ENCODE results near the gene FTO. TPM values are rescaled to one million over a fixed set of nuclear protein-coding genes. Genes with fewer than 3 reads are reported as not detected.

Gene FTO
- polyA plus RNA-seq, 2 donors = 5.3 to 14.7 TPM

DNA sequence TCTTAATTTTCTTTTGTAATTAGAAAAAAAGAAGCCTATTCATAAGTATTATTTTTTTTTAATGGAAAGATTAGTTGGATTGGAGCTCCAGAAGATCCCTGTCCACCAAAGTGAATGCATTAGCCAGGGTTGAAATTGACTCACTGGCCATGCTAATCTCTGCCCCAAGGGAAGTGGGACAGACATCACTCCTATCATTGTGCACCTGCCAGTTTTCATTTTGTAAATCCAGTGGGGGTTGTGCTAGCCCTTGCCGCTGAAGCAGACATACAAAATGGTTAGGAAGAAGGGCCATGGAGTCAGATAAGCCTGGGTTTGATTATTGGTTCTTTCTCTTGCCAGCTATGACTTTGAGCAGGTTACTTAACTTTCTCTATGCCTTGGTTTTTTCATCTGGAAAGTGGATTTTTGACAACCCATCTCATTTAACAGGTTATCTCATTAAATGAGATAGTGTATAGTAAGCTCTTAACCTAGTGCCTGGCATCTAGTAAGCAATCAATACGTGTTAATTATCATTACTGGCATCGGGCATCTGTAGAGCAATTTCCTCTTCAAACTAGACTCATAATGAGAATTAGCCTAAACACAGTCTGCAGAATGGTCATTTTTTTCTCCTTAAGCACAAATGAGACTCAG lies 365.8 kb downstream of the FTO start:
- no peak overlapping the region for H3K27ac ChIP-seq (ENCODE audit: low read depth in 2 of 2, low read length in 1 of 2)
- 92 to 94% methylated on average over 3 of the region's 3 CpGs for WGBS, 2 donors

DNA sequence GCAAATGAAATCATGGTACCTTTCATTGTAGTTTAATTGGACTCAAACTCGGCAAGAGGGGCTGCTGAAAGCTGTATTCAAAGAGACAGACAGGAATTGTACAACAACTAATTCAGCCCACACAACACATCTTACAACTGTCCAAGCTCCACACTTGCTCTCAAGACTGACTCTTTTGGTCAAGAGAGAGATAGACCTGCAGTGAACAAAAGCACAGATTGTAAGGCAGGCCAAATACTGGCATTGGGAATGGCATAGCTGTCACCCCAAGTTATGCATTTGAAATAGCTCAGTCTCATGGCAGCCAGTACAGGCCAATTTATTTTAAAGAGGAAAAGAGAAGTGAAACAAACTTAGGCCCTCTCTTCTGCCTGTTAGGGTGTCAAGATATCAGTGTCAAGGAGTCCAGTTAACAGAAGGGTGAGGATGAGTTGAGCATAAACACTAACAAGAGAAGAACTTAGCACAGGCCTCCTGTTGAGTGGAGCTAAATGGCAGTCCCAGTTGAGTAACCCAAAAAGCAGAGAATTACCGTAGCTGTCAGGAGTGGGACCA lies 366.9 kb downstream of the FTO start:
- Histone ChIP-seq H3K36me3 (ENCODE audit: control insufficient read depth in 2 of 2, insufficient read depth in 2 of 2, low read length in 1 of 2) (no peaks in the 10 kb centered on the region), H3K4me1 (ENCODE audit: control insufficient read depth in 2 of 2, insufficient read depth in 2 of 2, low read length in 1 of 2) (no peaks in the 10 kb centered on the region), H3K4me3 (ENCODE audit: low read depth in 1 of 2, low read length in 2 of 2) (no peak overlapping the region), H3K9me3 (ENCODE audit: control insufficient read depth in 2 of 2, insufficient read depth in 1 of 2, low read depth in 1 of 2, low read length in 1 of 2) (no peaks in the 10 kb centered on the region), H3K27ac (ENCODE audit: low read depth in 2 of 2, low read length in 1 of 2) (no peak overlapping the region), H3K27me3 (ENCODE audit: control insufficient read depth in 1 of 2, insufficient read depth in 2 of 2, low read length in 2 of 2) (no peaks in the 10 kb centered on the region)
- 93 to 98% methylated on average over 2 of the region's 2 CpGs for WGBS, 2 donors

More for the DNA sequence above, 365.8 kb downstream of the FTO start:
- Histone ChIP-seq H3K9me3 (ENCODE audit: control insufficient read depth in 2 of 2, insufficient read depth in 1 of 2, low read depth in 1 of 2, low read length in 1 of 2) (no peaks in the 10 kb centered on the region), H3K27me3 (ENCODE audit: control insufficient read depth in 1 of 2, insufficient read depth in 2 of 2, low read length in 2 of 2) (no peaks in the 10 kb centered on the region), H3K4me1 (ENCODE audit: control insufficient read depth in 2 of 2, insufficient read depth in 2 of 2, low read length in 1 of 2) (no peaks in the 10 kb centered on the region), H3K4me3 (ENCODE audit: low read depth in 1 of 2, low read length in 2 of 2) (no peak overlapping the region), H3K36me3 (ENCODE audit: control insufficient read depth in 2 of 2, insufficient read depth in 2 of 2, low read length in 1 of 2) (no peaks in the 10 kb centered on the region)

DNA sequence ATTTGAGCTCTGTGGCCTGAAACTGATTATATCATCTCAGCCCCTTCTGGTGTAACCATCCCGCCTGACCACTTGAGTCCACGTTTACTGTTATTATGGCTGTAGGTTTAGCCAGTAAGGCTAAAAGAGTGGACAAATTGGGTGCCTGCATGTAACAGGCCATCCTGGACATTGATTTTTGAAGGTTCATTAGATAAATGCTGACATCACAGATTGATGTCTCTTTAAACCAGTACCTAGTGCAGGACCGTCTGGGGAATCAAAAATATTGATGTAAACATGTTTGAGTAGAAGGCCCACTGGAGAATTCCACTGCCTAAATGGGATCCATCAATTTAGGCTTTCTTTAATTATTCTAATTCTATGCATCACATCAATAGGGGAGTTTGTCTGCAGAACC lies 367.6 kb downstream of the FTO start:
- no peak overlapping the region for H3K27ac ChIP-seq (ENCODE audit: low read depth in 2 of 2, low read length in 1 of 2)

DNA sequence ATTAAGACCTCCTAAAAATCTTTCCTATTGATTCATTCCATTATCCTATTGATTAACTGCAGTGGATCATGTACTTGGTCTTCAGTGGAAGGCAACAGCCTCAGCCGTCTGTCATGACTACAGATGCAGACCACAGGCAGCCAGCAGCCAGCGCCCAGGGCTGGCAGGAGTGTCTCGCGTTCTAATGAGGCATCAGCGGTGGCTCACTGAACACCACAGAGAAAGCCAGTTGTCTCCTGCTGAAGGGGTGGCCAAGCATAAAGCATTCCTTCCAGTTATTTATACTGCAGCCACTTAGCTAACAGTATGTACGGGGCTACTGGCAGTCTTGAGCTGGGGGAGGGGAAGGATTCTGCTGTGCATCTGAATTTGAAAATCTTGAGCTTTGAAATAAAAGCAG lies 368.3 kb downstream of the FTO start:
- H3K9me3 ChIP-seq (ENCODE audit: control insufficient read depth in 2 of 2, insufficient read depth in 1 of 2, low read depth in 1 of 2, low read length in 1 of 2) = no peaks in the 10 kb centered on the region
- H3K27me3 ChIP-seq (ENCODE audit: control insufficient read depth in 1 of 2, insufficient read depth in 2 of 2, low read length in 2 of 2) = no peaks in the 10 kb centered on the region
- H3K36me3 ChIP-seq (ENCODE audit: control insufficient read depth in 2 of 2, insufficient read depth in 2 of 2, low read length in 1 of 2) = no peaks in the 10 kb centered on the region
- H3K27ac ChIP-seq (ENCODE audit: low read depth in 2 of 2, low read length in 1 of 2) = no peak overlapping the region
- no peaks in the 10 kb centered on the region for H3K4me1 ChIP-seq (ENCODE audit: control insufficient read depth in 2 of 2, insufficient read depth in 2 of 2, low read length in 1 of 2)
- 93% methylated on average over 6 of the region's 6 CpGs for WGBS, 2 donors
- H3K4me3 ChIP-seq (ENCODE audit: low read depth in 1 of 2, low read length in 2 of 2) = no peak overlapping the region

More for the DNA sequence above, 367.6 kb downstream of the FTO start:
- Histone ChIP-seq H3K27me3 (ENCODE audit: control insufficient read depth in 1 of 2, insufficient read depth in 2 of 2, low read length in 2 of 2) (no peaks in the 10 kb centered on the region), H3K36me3 (ENCODE audit: control insufficient read depth in 2 of 2, insufficient read depth in 2 of 2, low read length in 1 of 2) (no peaks in the 10 kb centered on the region), H3K9me3 (ENCODE audit: control insufficient read depth in 2 of 2, insufficient read depth in 1 of 2, low read depth in 1 of 2, low read length in 1 of 2) (no peaks in the 10 kb centered on the region), H3K4me1 (ENCODE audit: control insufficient read depth in 2 of 2, insufficient read depth in 2 of 2, low read length in 1 of 2) (no peaks in the 10 kb centered on the region), H3K4me3 (ENCODE audit: low read depth in 1 of 2, low read length in 2 of 2) (no peak overlapping the region)
- 93 to 96% methylated on average over 3 of the region's 3 CpGs for WGBS, 2 donors

DNA sequence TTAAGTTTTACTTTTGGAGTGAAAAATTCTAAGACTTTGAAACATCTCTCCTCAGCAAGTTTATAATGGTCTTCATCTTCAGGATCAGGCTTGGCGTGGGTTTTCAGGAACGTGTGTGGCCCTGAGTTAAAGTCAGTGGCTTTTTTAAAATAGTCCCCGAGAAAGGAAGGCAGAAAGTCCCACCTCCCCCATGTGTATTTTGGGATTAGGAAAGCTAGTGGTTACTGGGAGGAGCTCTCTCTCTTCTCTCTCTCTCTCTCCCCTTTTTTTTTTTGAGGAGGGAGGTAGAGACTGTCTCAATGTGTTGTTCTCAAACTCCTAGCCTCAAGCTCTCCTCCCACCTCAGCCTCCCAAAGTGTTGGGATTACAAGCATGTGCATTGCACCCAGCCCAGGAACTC lies 369.4 kb downstream of the FTO start:
- Histone ChIP-seq H3K4me1 (ENCODE audit: control insufficient read depth in 2 of 2, insufficient read depth in 2 of 2, low read length in 1 of 2) (no peaks in the 10 kb centered on the region), H3K27ac (ENCODE audit: low read depth in 2 of 2, low read length in 1 of 2) (no peak overlapping the region), H3K4me3 (ENCODE audit: low read depth in 1 of 2, low read length in 2 of 2) (no peak overlapping the region), H3K27me3 (ENCODE audit: control insufficient read depth in 1 of 2, insufficient read depth in 2 of 2, low read length in 2 of 2) (no peaks in the 10 kb centered on the region), H3K9me3 (ENCODE audit: control insufficient read depth in 2 of 2, insufficient read depth in 1 of 2, low read depth in 1 of 2, low read length in 1 of 2) (no peaks in the 10 kb centered on the region), H3K36me3 (ENCODE audit: control insufficient read depth in 2 of 2, insufficient read depth in 2 of 2, low read length in 1 of 2) (no peaks in the 10 kb centered on the region)
- WGBS, 2 donors = 71 to 73% methylated on average over 3 of the region's 3 CpGs

DNA sequence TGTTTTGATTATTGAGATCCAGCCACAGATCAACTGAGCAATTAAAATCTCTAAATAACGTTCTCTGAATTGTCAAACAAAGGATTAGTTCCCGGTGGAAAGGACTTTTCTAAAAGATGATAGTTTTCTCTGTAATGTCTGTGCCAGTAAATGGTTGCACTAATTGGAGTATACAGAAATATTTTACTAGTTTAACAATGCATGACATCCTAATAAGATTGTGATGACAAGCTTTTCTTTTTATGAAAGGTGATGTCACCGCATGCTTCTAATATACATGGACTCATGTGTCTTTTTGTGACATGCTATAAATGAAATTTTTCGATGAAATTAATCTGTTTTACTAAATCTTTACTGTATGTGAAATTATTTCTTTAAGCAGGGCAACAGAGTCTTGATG lies 371.5 kb downstream of the FTO start:
- Histone ChIP-seq H3K4me3 (ENCODE audit: low read depth in 1 of 2, low read length in 2 of 2) (no peak overlapping the region), H3K36me3 (ENCODE audit: control insufficient read depth in 2 of 2, insufficient read depth in 2 of 2, low read length in 1 of 2) (no peaks in the 10 kb centered on the region), H3K4me1 (ENCODE audit: control insufficient read depth in 2 of 2, insufficient read depth in 2 of 2, low read length in 1 of 2) (no peaks in the 10 kb centered on the region), H3K27ac (ENCODE audit: low read depth in 2 of 2, low read length in 1 of 2) (no peak overlapping the region), H3K27me3 (ENCODE audit: control insufficient read depth in 1 of 2, insufficient read depth in 2 of 2, low read length in 2 of 2) (no peaks in the 10 kb centered on the region), H3K9me3 (ENCODE audit: control insufficient read depth in 2 of 2, insufficient read depth in 1 of 2, low read depth in 1 of 2, low read length in 1 of 2) (no peaks in the 10 kb centered on the region)
- 81% methylated on average over 4 of the region's 4 CpGs for WGBS, 2 donors

DNA sequence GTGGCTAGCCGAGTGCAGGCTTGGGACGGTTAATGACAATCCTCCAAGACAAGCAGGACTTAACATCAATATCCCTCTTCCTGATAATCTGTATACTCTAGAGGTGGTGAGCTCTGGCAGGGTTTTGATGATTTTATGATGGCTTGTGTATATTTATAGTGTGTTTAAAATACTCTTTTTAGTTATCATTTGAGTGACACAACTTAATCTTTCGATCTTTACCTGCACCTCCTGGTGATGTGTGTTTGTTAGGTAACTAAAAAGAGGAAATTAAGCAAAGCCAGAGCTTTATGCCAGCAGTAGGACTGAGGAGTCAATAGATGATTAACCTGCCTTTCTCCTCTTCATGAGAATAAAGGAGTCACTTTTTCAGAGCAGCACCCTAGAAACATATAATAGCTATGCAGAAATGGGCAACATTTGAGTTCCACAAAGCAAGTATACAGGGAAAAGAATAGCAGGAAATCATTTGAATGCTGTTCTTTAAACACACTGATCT lies 372.1 kb downstream of the FTO start:
- 83 to 91% methylated on average over 3 of the region's 3 CpGs for WGBS, 2 donors
- no peaks in the 10 kb centered on the region for H3K36me3 ChIP-seq (ENCODE audit: control insufficient read depth in 2 of 2, insufficient read depth in 2 of 2, low read length in 1 of 2)
- H3K4me1 ChIP-seq (ENCODE audit: control insufficient read depth in 2 of 2, insufficient read depth in 2 of 2, low read length in 1 of 2) = no peaks in the 10 kb centered on the region
- no peak overlapping the region for H3K4me3 ChIP-seq (ENCODE audit: low read depth in 1 of 2, low read length in 2 of 2)
- H3K9me3 ChIP-seq (ENCODE audit: control insufficient read depth in 2 of 2, insufficient read depth in 1 of 2, low read depth in 1 of 2, low read length in 1 of 2) = no peaks in the 10 kb centered on the region
- H3K27me3 ChIP-seq (ENCODE audit: control insufficient read depth in 1 of 2, insufficient read depth in 2 of 2, low read length in 2 of 2) = no peaks in the 10 kb centered on the region
- no peak overlapping the region for H3K27ac ChIP-seq (ENCODE audit: low read depth in 2 of 2, low read length in 1 of 2)

DNA sequence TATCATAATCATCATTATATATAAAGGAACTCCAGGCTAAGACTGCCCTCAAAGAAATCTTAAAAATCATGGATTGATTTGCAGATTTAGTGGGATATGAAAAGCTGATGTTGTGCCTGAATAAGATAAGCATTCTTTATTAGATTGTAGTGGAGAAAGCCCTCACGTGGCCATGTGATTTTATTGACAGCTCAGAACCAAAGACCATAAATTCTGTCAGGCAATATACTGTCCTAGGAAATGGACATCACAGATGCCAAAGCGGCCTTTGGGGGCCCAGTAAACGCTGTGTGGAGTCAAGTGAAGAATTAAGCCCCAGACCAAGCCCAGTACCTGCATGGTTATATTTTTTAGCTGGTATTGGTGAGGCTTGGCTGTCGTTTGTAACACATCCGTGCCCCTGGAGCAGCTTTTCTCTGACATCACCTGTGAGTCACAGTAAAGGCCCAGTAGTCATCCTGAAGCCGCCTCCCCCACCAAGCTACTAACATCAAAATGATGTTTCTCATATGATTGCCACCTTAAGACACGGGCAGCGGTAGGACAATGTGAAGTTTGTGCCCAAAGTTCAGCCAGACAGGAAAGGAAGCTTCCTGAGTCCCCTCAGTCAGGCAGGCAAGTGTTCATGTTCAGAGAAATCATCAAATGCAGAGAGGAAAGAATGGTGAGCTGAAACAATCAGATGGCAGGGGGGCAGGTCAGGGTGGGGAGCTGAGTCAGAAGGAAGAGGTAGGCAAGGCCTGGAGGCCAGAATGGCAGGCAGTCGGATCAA lies 373.3 kb downstream of the FTO start:
- no peak overlapping the region for H3K27ac ChIP-seq (ENCODE audit: low read depth in 2 of 2, low read length in 1 of 2)
- H3K4me3 ChIP-seq (ENCODE audit: low read depth in 1 of 2, low read length in 2 of 2) = no peak overlapping the region
- H3K27me3 ChIP-seq (ENCODE audit: control insufficient read depth in 1 of 2, insufficient read depth in 2 of 2, low read length in 2 of 2) = no peaks in the 10 kb centered on the region
- no peaks in the 10 kb centered on the region for H3K36me3 ChIP-seq (ENCODE audit: control insufficient read depth in 2 of 2, insufficient read depth in 2 of 2, low read length in 1 of 2)
- H3K4me1 ChIP-seq (ENCODE audit: control insufficient read depth in 2 of 2, insufficient read depth in 2 of 2, low read length in 1 of 2) = no peaks in the 10 kb centered on the region
- WGBS, 2 donors = 59 to 67% methylated on average over 9 of the region's 9 CpGs
- no peaks in the 10 kb centered on the region for H3K9me3 ChIP-seq (ENCODE audit: control insufficient read depth in 2 of 2, insufficient read depth in 1 of 2, low read depth in 1 of 2, low read length in 1 of 2)

DNA sequence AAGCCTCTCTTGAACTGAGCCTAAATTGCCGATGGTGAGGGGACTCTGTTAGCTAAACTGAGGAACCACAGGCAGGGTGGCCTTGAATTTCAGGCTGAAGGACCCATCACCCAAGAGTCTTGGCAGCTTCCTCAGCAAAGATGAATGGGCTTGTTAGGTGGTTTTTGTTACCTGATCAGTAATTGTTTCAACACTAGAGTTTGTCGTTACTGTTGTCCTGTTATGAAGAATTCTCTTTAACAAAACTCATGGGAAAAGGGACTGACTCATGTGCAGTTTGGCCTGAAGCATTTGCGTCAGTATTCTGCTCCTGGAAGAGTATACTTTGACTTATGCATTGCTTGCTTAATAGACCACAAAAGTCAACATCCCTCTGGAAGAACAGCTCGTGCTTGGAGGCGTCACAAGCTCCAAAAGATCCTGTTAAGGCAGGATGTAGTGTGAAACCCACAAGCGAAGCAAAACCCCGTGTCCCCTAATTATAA lies 376.6 kb downstream of the FTO start:
- WGBS, 2 donors = 49 to 62% methylated on average over 7 of the region's 7 CpGs
- Histone ChIP-seq H3K27ac (ENCODE audit: low read depth in 2 of 2, low read length in 1 of 2) (peak overlapping the region; percentile 26 to 29), H3K9me3 (ENCODE audit: control insufficient read depth in 2 of 2, insufficient read depth in 1 of 2, low read depth in 1 of 2, low read length in 1 of 2) (no peaks in the 10 kb centered on the region), H3K4me3 (ENCODE audit: low read depth in 1 of 2, low read length in 2 of 2) (no peak overlapping the region), H3K4me1 (ENCODE audit: control insufficient read depth in 2 of 2, insufficient read depth in 2 of 2, low read length in 1 of 2) (no peaks in the 10 kb centered on the region), H3K27me3 (ENCODE audit: control insufficient read depth in 1 of 2, insufficient read depth in 2 of 2, low read length in 2 of 2) (no peaks in the 10 kb centered on the region), H3K36me3 (ENCODE audit: control insufficient read depth in 2 of 2, insufficient read depth in 2 of 2, low read length in 1 of 2) (no peaks in the 10 kb centered on the region)
